Activated CD4-positive, alpha-beta T cell treated with anti-CD3 and anti-CD28 coated beads for 24 hours (primary cell): ENCODE data around the gene MAGI1.

Experiments
- DNase-seq, 2 donors: peaks; one replicate each; pipeline ENCODE4 v3.0.0-alpha.2; 2020; ENCODE audit warnings: low read depth in 2 of 2

MAGI1 gene

GRCh38 chr3:65974509-65974908, 64.2 kb downstream of the MAGI1 start:
- no peak for DNase-seq

- DNase-seq: no peak
Observed at GRCh38 chr3:65972765-65973164, 66.0 kb downstream of the MAGI1 start.

- no peak for DNase-seq
Observed at GRCh38 chr3:65971293-65972252, 67.1 kb downstream of the MAGI1 start.

- no peak for DNase-seq
Observed at GRCh38 chr3:65968996-65969395, 69.7 kb downstream of the MAGI1 start.

- no peak for DNase-seq
Observed at GRCh38 chr3:65967451-65967850, 71.3 kb downstream of the MAGI1 start.

GRCh38 chr3:65964838-65965237, 73.9 kb downstream of the MAGI1 start:
- no peak for DNase-seq

- peak in 1 of 2 donors; percentile 29 for DNase-seq
Observed at GRCh38 chr3:65963787-65964677, 74.7 kb downstream of the MAGI1 start.

- DNase-seq: no peak
Observed at GRCh38 chr3:65961733-65962132, 77.0 kb downstream of the MAGI1 start.

GRCh38 chr3:65961128-65961527, 77.6 kb downstream of the MAGI1 start:
- no peak for DNase-seq

- no peak for DNase-seq
Observed at GRCh38 chr3:65960087-65960486, 78.6 kb downstream of the MAGI1 start.

GRCh38 chr3:65958216-65958615, 80.5 kb downstream of the MAGI1 start:
- no peak for DNase-seq

- no peak for DNase-seq
Observed at GRCh38 chr3:65955792-65956477, 82.8 kb downstream of the MAGI1 start.

GRCh38 chr3:65953881-65954733, 84.6 kb downstream of the MAGI1 start:
- DNase-seq: no peak

- DNase-seq: no peak
Observed at GRCh38 chr3:65953301-65953812, 85.4 kb downstream of the MAGI1 start.

- no peak for DNase-seq
Observed at GRCh38 chr3:65952842-65953241, 85.9 kb downstream of the MAGI1 start.

- DNase-seq: no peak
Observed at GRCh38 chr3:65951836-65952505, 86.7 kb downstream of the MAGI1 start.

- no peak for DNase-seq
Observed at GRCh38 chr3:65950340-65951326, 88.1 kb downstream of the MAGI1 start.

- DNase-seq: no peak
Observed at GRCh38 chr3:65948841-65949573, 89.7 kb downstream of the MAGI1 start.
